GM12878 (cell line): ENCODE data around the gene AFAP1.

ENCODE experiments used
- EED ChIP-seq: sonication (generic); IDR thresholded peaks from 2 replicates; pipeline ENCODE4 v1.6.1; 2016; ENCODE audit warnings: antibody characterized with exemption, low read depth
- GATAD2B ChIP-seq: fragments of 450-650 bp; conservative IDR thresholded peaks from 2 replicates; pipeline ENCODE4 v1.6.1; 2017; ENCODE audit warnings: low read depth, mild to moderate bottlenecking, moderate library complexity
- NFIC ChIP-seq: IDR thresholded peaks from 2 replicates; pipeline ENCODE4 v1.6.1; 2012; ENCODE audit warnings: low read depth, mild to moderate bottlenecking, inconsistent platforms, low read length, moderate library complexity
- TCF7 ChIP-seq: IDR thresholded peaks from 2 replicates; pipeline ENCODE4 v1.6.1; 2014; ENCODE audit warnings: antibody characterized with exemption, borderline replicate concordance
- ZNF592 ChIP-seq: fragments of 450-650 bp; IDR thresholded peaks from 2 replicates; pipeline ENCODE4 v1.6.1; 2017; ENCODE audit warnings: mild to moderate bottlenecking, moderate library complexity

GRCh38 chr4:7868892-7869471 is 70.7 kb downstream of the AFAP1 start:
- TF ChIP-seq GATAD2B, result no peak
- no peak for TF ChIP-seq NFIC
- no peak for TF ChIP-seq EED
- TF ChIP-seq TCF7, result no peak
- TF ChIP-seq ZNF592, result no peak
